K562 (cell line): ENCODE measurements around the gene AFF3. TPM values are rescaled to one million over a fixed set of nuclear protein-coding genes. Genes with fewer than 3 reads are reported as not detected.

Experiments used
- ATAC-seq: fragments of 200-7000 bp; cut with Tn5 transposase; 3 replicates; pipeline ENCODE4 v1.9.1; 2020; ENCODE audit warnings: moderate library complexity
- BruUV-seq: library from RNA; stranded (reverse); fragments of 400-500 nt; replicated peaks from 2 replicates; lab custom pipeline; 2021; lab: Mats Ljungman, UMichigan
- CTCF ChIA-PET: fragments of 300-600 bp; formaldehyde crosslinking; extraction: SDS; loops from one replicate; lab custom pipeline; 2021; ENCODE audit warnings: low intra/inter-chr PET ratio; lab: Yijun Ruan, JAX
- POLR2A ChIA-PET: fragments of 300-600, 350-650 bp; sonication (Branson Sonifier 250); formaldehyde crosslinking; extraction: SDS; loops from one replicate; lab custom pipeline; 2021; ENCODE audit warnings: antibody characterized with exemption, inconsistent platforms; lab: Yijun Ruan, JAX
- DNase-seq, 4 experiments: peaks; one replicate each; pipeline versions ENCODE4 v3.0.0 to v3.0.0-alpha.2; 2011 to 2018; ENCODE audit warnings: low spot score in 3 of 4, mixed read lengths in 3 of 4; ENCODE audit errors: extremely low read depth in 1 of 4
- FAIRE-seq: peaks from 2 replicates; lab custom pipeline; 2011; peaks lifted over from hg19 to GRCh38; lab: Jason Lieb, UNC
- H2AFZ ChIP-seq: 2 replicates; pipeline ENCODE4 v1.6.0; 2011; ENCODE audit warnings: low read depth, low read length, control low read depth, inconsistent platforms
- H3K27ac ChIP-seq: fragments of 200-600 bp; 3 replicates; pipeline ENCODE4 v1.8.0; 2011; ENCODE audit warnings: low read depth, mild to moderate bottlenecking, control low read depth, inconsistent platforms, low read length, moderate library complexity, mixed read lengths; ENCODE audit errors: extremely low read depth
- H3K27me3 ChIP-seq, 2 experiments: fragments of 300-600 bp in 1 of 2; 2 replicates in 1 of 2; 3 replicates in 1 of 2; pipeline versions ENCODE4 v1.6.0 to v1.8.0; 2011; ENCODE audit warnings: inconsistent platforms in 2 of 2, low read length in 2 of 2, mild to moderate bottlenecking in 1 of 2, mixed read lengths in 1 of 2, moderate library complexity in 1 of 2; ENCODE audit not compliant: control insufficient read depth in 2 of 2, insufficient read depth in 2 of 2
- H3K36me3 ChIP-seq: fragments of 300-600 bp; 3 replicates; pipeline ENCODE4 v1.8.0; 2011; ENCODE audit warnings: mild to moderate bottlenecking, low read length, inconsistent platforms; ENCODE audit not compliant: control insufficient read depth, insufficient read depth
- H3K4me1 ChIP-seq, 2 experiments: fragments of 200-600 bp in 1 of 2; replicated peaks in 1 of 2; 2 replicates in 1 of 2; 3 replicates in 1 of 2; pipeline versions ENCODE4 v1.5.1 to v1.8.0; 2011; ENCODE audit warnings: inconsistent platforms in 2 of 2, low read length in 2 of 2, mild to moderate bottlenecking in 1 of 2, mixed read lengths in 1 of 2, moderate library complexity in 1 of 2; ENCODE audit not compliant: control insufficient read depth in 2 of 2, insufficient read depth in 2 of 2
- H3K4me2 ChIP-seq: 2 replicates; pipeline ENCODE4 v1.6.1; 2011; ENCODE audit warnings: low read length, control low read depth, inconsistent platforms, mixed read lengths; ENCODE audit not compliant: insufficient read depth
- H3K4me3 ChIP-seq: fragments of 200-600 bp; sonication (generic), shearing (Covaris generic); 2 replicates; pipeline ENCODE4 v1.5.1; 2016; ENCODE audit warnings: control low read depth, inconsistent platforms
- H3K79me2 ChIP-seq: fragments of 200-600 bp; 3 replicates; pipeline ENCODE4 v1.8.0; 2011; ENCODE audit warnings: low read length, inconsistent platforms; ENCODE audit not compliant: control insufficient read depth, insufficient read depth
- H3K9ac ChIP-seq, 2 experiments: 2 replicates each; pipeline versions ENCODE4 v1.6.0 to v1.6.1; 2011; ENCODE audit warnings: low read depth in 2 of 2, low read length in 2 of 2, control low read depth in 1 of 2, inconsistent platforms in 1 of 2, mild to moderate bottlenecking in 1 of 2, mixed read lengths in 1 of 2; ENCODE audit not compliant: insufficient read depth in 1 of 2
- H3K9me1 ChIP-seq: one replicate; pipeline ENCODE4 v1.6.0; 2011; ENCODE audit warnings: inconsistent platforms, mild to moderate bottlenecking, low read length, moderate library complexity; ENCODE audit not compliant: control insufficient read depth, insufficient read depth
- H3K9me3 ChIP-seq: replicated peaks from 2 replicates; pipeline ENCODE4 v1.5.1; 2011; ENCODE audit warnings: low read depth, low read length, inconsistent platforms; ENCODE audit not compliant: control insufficient read depth, insufficient read depth
- H4K20me1 ChIP-seq: replicated peaks from 2 replicates; pipeline ENCODE4 v1.6.1; 2011; ENCODE audit warnings: low read length, inconsistent platforms, mixed read lengths; ENCODE audit not compliant: control insufficient read depth, insufficient read depth
- FOSL1 ChIP-seq: fragments of 200-800 bp; sonication (Bioruptor generic); conservative IDR thresholded peaks from 2 replicates; pipeline ENCODE4 v1.6.1; 2016; ENCODE audit warnings: missing genetic modification characterization, missing compliant biosample characterization
- MEIS2 ChIP-seq: fragments of 450-650 bp; IDR thresholded peaks from 2 replicates; pipeline ENCODE4 v1.6.1; 2014; ENCODE audit warnings: mild to moderate bottlenecking; ENCODE audit not compliant: partially characterized antibody
- SMAD2 ChIP-seq: fragments of 150-350 bp; IDR thresholded peaks from 2 replicates; pipeline ENCODE4 v1.6.1; 2014; ENCODE audit warnings: low read depth, mild to moderate bottlenecking, low read length
- SMARCE1 ChIP-seq: fragments of 450-650 bp; IDR thresholded peaks from 2 replicates; pipeline ENCODE4 v1.7.1; 2016; ENCODE audit warnings: mild to moderate bottlenecking
- VEZF1 ChIP-seq: fragments of 200-800 bp; sonication (Bioruptor generic); IDR thresholded peaks from 2 replicates; pipeline ENCODE4 v1.6.1; 2017; ENCODE audit warnings: missing genetic modification characterization, missing compliant biosample characterization
- XRCC3 ChIP-seq: fragments of 450-650 bp; IDR thresholded peaks from 2 replicates; pipeline ENCODE4 v1.6.1; 2017; ENCODE audit warnings: mild to moderate bottlenecking, moderate library complexity
- ZBTB7A ChIP-seq: IDR thresholded peaks from 2 replicates; pipeline ENCODE4 v1.6.1; 2011; ENCODE audit warnings: low read depth, mild to moderate bottlenecking, low read length, moderate library complexity, borderline replicate concordance; ENCODE audit not compliant: control insufficient read depth
- ZKSCAN8 ChIP-seq: fragments of 200-800 bp; sonication (Bioruptor generic); IDR thresholded peaks from 2 replicates; pipeline ENCODE4 v1.6.1; 2016; ENCODE audit warnings: missing genetic modification characterization, missing compliant biosample characterization
- ZNF253 ChIP-seq: fragments of 250-450 bp; sonication (Bioruptor Pico); conservative IDR thresholded peaks from 2 replicates; pipeline ENCODE4 v1.6.1; 2021; ENCODE audit warnings: mild to moderate bottlenecking
- ZNF57 ChIP-seq: fragments of 450-650 bp; formaldehyde crosslinking; IDR thresholded peaks from 2 replicates; pipeline ENCODE4 v1.4.0; 2020; ENCODE audit warnings: mild to moderate bottlenecking, moderate library complexity
- WGBS: fragments of 100-300 bp; shearing (Covaris generic); methylation state at CpG from one replicate; pipeline ENCODE4 v1.1.6; 2016; ENCODE audit warnings: low coverage, mixed read lengths; ENCODE audit not compliant: insufficient coverage; ENCODE audit errors: missing lambda C conversion rate; 5-methylcytosine and 5-hydroxymethylcytosine counted together
- in situ Hi-C: fragments of 300-500 bp; cut with MboI; formaldehyde crosslinking; loops from 4 replicates; pipeline ENCODE4 v1.15.0; 2018; ENCODE audit warnings: inconsistent platforms, mixed read lengths
- intact Hi-C: fragments of 100-400 bp; cut with micrococcal nuclease; formaldehyde crosslinking; loops from 2 replicates; pipeline ENCODE4 v1.14.2; 2022
- polyA plus RNA-seq, 8 experiments: library from polyadenylated mRNA; depleted of rRNA in 4 of 8; stranded (reverse) in 5 of 8; unstranded in 3 of 8; fragments of >200 nt; fragmentation: Nextera tagmentation in 2 of 8; fragmentation: Illumina TruSeq in 1 of 8; extraction: Ambion mirVana in 2 of 8; extraction: Trizol in 1 of 8; gene quantifications; 2 replicates each; pipeline versions ENCODE4 v1.2.1 to v1.2.3, GENCODE V29; 2011 to 2014; ENCODE audit warnings: inconsistent platforms in 1 of 8, missing spikeins in 1 of 8
- total RNA-seq, 7 experiments: library from RNA; depleted of rRNA in 6 of 7; stranded (reverse); fragments of >200 nt in 6 of 7; fragmentation: Illumina TruSeq in 2 of 7; extraction: Trizol in 2 of 7; gene quantifications; 2 replicates each; pipeline versions ENCODE4 v1.2.1 to v1.2.3, GENCODE V29; 2011 to 2021; ENCODE audit warnings: low replicate concordance in 1 of 7
- TF ChIP-seq, protein P1 (sequence below): fragments of 450-650 bp; formaldehyde crosslinking; IDR thresholded peaks from 2 replicates; pipeline ENCODE4 v1.4.0; 2022; ENCODE audit warnings: mild to moderate bottlenecking, moderate library complexity
- TF ChIP-seq, protein P2 (sequence below): fragments of 250-450 bp; sonication (Bioruptor Pico); IDR thresholded peaks from 2 replicates; pipeline ENCODE4 v1.4.0; 2020
- TF ChIP-seq, protein P3 (sequence below): fragments of 450-650 bp; formaldehyde crosslinking; IDR thresholded peaks from 2 replicates; pipeline ENCODE4 v1.4.0; 2020; ENCODE audit warnings: mild to moderate bottlenecking, moderate library complexity
- TF ChIP-seq, protein P4 (sequence below): fragments of 450-650 bp; conservative IDR thresholded peaks from 2 replicates; pipeline ENCODE4 v1.6.1; 2016; ENCODE audit warnings: missing genetic modification characterization, low read depth, mild to moderate bottlenecking, missing compliant biosample characterization, moderate library complexity

Gene AFF3
- total and polyA plus RNA-seq, 9 of the 15 experiments (the other 6 are each of a cell fraction or from before 2014, with no cell fraction given): 0.02 to 0.11 TPM; not detected in 7

DNA sequence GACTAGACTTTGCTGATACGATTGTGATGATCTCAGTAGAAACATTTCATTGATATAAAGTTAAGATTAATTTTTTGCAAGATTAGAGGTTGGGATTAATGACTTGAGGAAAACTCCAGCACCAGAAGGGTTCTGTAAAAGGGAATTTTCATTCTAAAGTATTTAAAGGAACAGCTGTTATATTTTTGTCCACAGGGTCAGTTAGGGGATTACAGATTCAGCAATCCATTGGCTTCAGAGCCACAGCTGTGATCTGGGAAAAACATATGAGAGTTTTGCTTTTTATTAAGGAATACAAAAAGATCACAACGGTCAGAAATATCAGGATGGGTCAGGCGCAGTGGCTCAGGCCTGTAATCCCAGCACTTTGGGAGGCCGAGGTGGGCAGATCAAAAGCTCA, 633.0 kb downstream of the AFF3 start (continued):
- TF ChIP-seq VEZF1 (CRISPR knock-in tag) (no peak), XRCC3 (no peak), ZKSCAN8 (no peak), ZBTB7A (no peak), MEIS2 (no peak)
- TF ChIP-seq, protein P1, sequence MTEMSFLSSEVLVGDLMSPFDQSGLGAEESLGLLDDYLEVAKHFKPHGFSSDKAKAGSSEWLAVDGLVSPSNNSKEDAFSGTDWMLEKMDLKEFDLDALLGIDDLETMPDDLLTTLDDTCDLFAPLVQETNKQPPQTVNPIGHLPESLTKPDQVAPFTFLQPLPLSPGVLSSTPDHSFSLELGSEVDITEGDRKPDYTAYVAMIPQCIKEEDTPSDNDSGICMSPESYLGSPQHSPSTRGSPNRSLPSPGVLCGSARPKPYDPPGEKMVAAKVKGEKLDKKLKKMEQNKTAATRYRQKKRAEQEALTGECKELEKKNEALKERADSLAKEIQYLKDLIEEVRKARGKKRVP (CRISPR knock-in tag): no peak
- TF ChIP-seq, all 486 proteins: peak for 0

DNA sequence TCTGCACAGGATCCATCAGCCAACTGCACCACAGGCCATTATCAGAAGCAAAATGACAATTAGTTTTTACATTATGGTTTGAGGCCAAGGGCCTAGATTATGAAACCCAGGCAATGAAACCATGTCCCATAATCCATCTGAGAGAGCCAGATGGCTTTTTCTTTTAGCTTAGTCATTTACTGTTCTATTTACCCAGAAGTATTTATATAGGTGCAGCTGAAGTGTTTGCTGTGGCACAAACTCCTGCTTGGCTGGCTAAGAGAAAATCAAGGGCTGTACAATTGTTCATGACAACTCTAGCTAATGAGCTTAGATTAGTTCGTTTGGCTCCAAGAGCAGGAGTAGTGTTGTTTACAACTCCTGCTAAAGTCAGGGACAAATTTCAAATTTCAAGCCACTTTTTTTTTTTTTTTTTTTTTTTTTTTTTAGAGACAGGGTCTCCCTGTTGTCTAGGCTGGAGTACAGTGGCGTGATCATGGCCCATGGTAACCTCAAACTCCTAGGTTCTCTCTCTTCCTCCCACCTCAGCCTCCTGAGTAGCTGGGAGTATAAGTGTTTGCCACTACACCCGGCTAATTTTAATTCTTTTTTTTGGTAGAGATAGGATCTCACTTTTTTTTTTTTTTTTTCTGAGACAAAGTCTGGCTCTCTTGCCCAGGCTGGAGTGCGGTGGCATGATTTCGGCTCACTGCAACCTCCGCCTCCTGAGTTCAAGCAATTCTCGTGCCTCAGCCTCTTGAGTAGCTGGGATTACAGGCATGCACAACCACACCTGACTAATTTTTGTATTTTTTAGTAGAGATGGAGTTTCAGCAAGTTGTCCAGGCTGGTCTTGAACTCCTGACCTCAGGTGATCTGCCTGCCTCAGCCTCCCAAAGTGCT, 634.2 kb downstream of the AFF3 start:
- ChIA-PET CTCF (no interaction called here), POLR2A (no interaction called here)
- BruUV-seq: no TSS peak
- Histone ChIP-seq H3K9ac (no peak overlapping the region), H3K79me2 (no peaks in the 10 kb centered on the region), H3K27ac (no peak overlapping the region), H3K36me3 (no peaks in the 10 kb centered on the region), H2AFZ (no peak overlapping the region), H4K20me1 (no peaks in the 10 kb centered on the region), H3K27me3 (peaks cover 10% of the 10 kb centered on the region in 2 experiments), H3K9me3 (no peaks in the 10 kb centered on the region), H3K4me2 (no peak overlapping the region), H3K4me3 (no peak overlapping the region), H3K9me1 (no peaks in the 10 kb centered on the region), H3K4me1 (no peaks in the 10 kb centered on the region)
- FAIRE-seq: no peak
- TF ChIP-seq, protein P2, sequence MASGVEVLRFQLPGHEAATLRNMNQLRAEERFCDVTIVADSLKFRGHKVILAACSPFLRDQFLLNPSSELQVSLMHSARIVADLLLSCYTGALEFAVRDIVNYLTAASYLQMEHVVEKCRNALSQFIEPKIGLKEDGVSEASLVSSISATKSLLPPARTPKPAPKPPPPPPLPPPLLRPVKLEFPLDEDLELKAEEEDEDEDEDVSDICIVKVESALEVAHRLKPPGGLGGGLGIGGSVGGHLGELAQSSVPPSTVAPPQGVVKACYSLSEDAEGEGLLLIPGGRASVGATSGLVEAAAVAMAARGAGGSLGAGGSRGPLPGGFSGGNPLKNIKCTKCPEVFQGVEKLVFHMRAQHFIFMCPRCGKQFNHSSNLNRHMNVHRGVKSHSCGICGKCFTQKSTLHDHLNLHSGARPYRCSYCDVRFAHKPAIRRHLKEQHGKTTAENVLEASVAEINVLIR (CRISPR knock-in tag): no peak
- TF ChIP-seq, protein P3, sequence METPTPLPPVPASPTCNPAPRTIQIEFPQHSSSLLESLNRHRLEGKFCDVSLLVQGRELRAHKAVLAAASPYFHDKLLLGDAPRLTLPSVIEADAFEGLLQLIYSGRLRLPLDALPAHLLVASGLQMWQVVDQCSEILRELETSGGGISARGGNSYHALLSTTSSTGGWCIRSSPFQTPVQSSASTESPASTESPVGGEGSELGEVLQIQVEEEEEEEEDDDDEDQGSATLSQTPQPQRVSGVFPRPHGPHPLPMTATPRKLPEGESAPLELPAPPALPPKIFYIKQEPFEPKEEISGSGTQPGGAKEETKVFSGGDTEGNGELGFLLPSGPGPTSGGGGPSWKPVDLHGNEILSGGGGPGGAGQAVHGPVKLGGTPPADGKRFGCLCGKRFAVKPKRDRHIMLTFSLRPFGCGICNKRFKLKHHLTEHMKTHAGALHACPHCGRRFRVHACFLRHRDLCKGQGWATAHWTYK (CRISPR knock-in tag): no peak
- TF ChIP-seq, protein P4, sequence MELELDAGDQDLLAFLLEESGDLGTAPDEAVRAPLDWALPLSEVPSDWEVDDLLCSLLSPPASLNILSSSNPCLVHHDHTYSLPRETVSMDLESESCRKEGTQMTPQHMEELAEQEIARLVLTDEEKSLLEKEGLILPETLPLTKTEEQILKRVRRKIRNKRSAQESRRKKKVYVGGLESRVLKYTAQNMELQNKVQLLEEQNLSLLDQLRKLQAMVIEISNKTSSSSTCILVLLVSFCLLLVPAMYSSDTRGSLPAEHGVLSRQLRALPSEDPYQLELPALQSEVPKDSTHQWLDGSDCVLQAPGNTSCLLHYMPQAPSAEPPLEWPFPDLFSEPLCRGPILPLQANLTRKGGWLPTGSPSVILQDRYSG (tag): no peak
- TF ChIP-seq ZNF57 (CRISPR knock-in tag) (no peak), SMARCE1 (no peak), FOSL1 (tag) (no peak), SMAD2 (no peak), ZNF253 (CRISPR knock-in tag) (no peak)
- DNase-seq: no peak
- 31% methylated on average over 7 of the region's 7 CpGs for WGBS
- ATAC-seq: no peak
- intact Hi-C loops: no loop called here
- in situ Hi-C loops: no loop called here
